ENCODE data around the gene NR1H4.

DNA sequence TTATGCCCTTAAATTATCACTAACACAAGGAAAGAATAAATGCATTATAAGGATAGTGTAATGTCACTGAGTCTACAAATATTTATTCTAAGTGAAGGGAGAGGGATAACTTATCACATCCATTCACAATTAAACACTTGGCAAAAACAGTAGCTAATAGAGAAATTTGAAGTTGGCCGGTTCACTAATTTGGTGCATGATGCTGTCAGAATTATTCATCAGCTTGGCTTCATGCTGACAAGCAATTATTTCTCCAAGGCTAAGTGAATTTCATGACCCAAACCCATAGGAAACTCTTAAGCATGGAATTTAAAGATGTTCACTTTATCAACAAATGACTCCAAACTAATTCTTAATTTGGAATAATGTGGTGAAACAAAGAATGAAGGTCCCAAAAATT is 25.0 kb upstream of the NR1H4 start:
- TF ChIP-seq, protein P1, sequence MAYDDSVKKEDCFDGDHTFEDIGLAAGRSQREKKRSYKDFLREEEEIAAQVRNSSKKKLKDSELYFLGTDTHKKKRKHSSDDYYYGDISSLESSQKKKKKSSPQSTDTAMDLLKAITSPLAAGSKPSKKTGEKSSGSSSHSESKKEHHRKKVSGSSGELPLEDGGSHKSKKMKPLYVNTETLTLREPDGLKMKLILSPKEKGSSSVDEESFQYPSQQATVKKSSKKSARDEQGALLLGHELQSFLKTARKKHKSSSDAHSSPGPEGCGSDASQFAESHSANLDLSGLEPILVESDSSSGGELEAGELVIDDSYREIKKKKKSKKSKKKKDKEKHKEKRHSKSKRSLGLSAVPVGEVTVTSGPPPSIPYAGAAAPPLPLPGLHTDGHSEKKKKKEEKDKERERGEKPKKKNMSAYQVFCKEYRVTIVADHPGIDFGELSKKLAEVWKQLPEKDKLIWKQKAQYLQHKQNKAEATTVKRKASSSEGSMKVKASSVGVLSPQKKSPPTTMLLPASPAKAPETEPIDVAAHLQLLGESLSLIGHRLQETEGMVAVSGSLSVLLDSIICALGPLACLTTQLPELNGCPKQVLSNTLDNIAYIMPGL (CRISPR knock-in tag; IDR thresholded peaks at IDR 0.05) = no peak
- TF ChIP-seq NR3C1 (CRISPR knock-in tag; IDR thresholded peaks at IDR 0.05) (no peak), MBD2 (IDR thresholded peaks at IDR 0.05; ENCODE audit: borderline replicate concordance, low read depth) (no peak), TRIM24 (IDR thresholded peaks at IDR 0.05) (no peak), CTCF (IDR thresholded peaks at IDR 0.05 in 2 of 3, conservative IDR thresholded peaks at IDR 0.05 in 1 of 3; ENCODE audit: insufficient read depth in 2 of 3, low read depth in 1 of 3, low read length in 3 of 3) (no peak), SMAD2 (IDR thresholded peaks at IDR 0.05; ENCODE audit: low read depth, low read length) (no peak), YY1 (IDR thresholded peaks at IDR 0.05; ENCODE audit: borderline replicate concordance in 1 of 3, control insufficient read depth in 1 of 3, extremely low read depth in 1 of 3, insufficient read depth in 3 of 3, insufficient read length in 1 of 3, insufficient replicate concordance in 2 of 3, low read depth in 1 of 3, low read length in 2 of 3) (no peak), GTF2B (IDR thresholded peaks at IDR 0.05; ENCODE audit: extremely low read depth, insufficient read length) (no peak)

All from K562 (cell line).